GM23338 (cell line): ENCODE results near the gene ARMH1. TPM values are rescaled to one million over a fixed set of nuclear protein-coding genes. Genes with fewer than 3 reads are reported as not detected.

Experiments used
- NANOG ChIP-seq: IDR thresholded peaks from 2 replicates; pipeline ENCODE4 v1.6.1; 2016; ENCODE audit warnings: antibody characterized with exemption, borderline replicate concordance
- POLR2AphosphoS5 ChIP-seq: IDR thresholded peaks from 2 replicates; pipeline ENCODE4 v1.6.1; 2016; ENCODE audit warnings: antibody characterized with exemption, low read depth
- STAT1 ChIP-seq: IDR thresholded peaks from one replicate; pipeline ENCODE4 v1.6.1; 2016; ENCODE audit warnings: antibody characterized with exemption; ENCODE audit not compliant: unreplicated experiment
- ZNF114 ChIP-seq: fragments of 250-450 bp; sonication (Bioruptor Pico); IDR thresholded peaks from 2 replicates; pipeline ENCODE4 v1.5.0; 2020; ENCODE audit warnings: mild to moderate bottlenecking, moderate library complexity
- ZNF462 ChIP-seq: fragments of 250-450 bp; sonication (Bioruptor Pico); IDR thresholded peaks from 2 replicates; pipeline ENCODE4 v1.5.0; 2020; ENCODE audit warnings: mild to moderate bottlenecking, moderate library complexity
- polyA plus RNA-seq: library from polyadenylated mRNA; unstranded; fragments of >200 nt; fragmentation: Nextera tagmentation; extraction: Ambion mirVana; gene quantifications from 2 replicates; pipeline ENCODE4 v1.2.1, GENCODE V29; 2016
- total RNA-seq: library from RNA; depleted of rRNA; stranded (reverse); fragments of >200 nt; shearing (Covaris generic); gene quantifications from 2 replicates; pipeline ENCODE4 v1.2.3, GENCODE V29; 2014
- TF ChIP-seq, protein P1 (sequence below): IDR thresholded peaks from one replicate; pipeline ENCODE4 v1.6.1; 2018; ENCODE audit warnings: antibody characterized with exemption; ENCODE audit not compliant: unreplicated experiment

Gene ARMH1
- total and polyA plus RNA-seq, 2 experiments from 2014 or later, result 0.31 TPM; not detected in 1

DNA sequence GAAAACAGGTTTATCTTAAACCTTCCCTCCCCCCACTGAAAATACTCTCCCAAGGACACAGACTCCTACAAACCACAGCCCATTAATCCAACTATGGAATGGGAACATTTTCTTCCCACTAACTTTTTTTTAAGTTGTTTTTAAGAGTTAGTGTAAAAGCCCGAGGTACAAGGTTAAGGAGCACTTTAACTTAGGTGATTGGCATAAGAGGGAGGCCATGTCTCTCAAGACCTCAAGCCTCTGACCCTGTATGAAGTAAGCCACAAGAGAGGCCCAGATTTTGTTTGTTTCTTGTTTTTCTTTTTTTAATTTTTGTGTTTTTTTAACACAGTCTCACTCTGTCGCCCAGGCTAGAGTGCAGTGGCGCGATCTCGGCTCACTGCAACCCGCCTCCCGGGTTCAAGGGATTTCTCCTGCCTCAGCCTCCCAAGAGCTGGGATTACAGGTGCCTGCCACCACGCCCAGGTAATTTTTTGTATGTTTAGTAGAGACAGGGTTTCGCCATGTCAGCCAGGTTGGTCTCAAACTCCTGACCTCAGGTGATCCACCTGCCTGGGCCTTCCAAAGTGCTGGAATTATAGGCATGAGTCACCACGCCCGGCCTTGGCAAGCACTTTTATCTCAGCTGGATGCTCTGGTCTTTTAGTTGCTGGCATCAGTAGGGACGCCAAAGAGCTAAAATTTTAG, 14.4 kb downstream of the ARMH1 start (continued):
- TF ChIP-seq, protein P1, sequence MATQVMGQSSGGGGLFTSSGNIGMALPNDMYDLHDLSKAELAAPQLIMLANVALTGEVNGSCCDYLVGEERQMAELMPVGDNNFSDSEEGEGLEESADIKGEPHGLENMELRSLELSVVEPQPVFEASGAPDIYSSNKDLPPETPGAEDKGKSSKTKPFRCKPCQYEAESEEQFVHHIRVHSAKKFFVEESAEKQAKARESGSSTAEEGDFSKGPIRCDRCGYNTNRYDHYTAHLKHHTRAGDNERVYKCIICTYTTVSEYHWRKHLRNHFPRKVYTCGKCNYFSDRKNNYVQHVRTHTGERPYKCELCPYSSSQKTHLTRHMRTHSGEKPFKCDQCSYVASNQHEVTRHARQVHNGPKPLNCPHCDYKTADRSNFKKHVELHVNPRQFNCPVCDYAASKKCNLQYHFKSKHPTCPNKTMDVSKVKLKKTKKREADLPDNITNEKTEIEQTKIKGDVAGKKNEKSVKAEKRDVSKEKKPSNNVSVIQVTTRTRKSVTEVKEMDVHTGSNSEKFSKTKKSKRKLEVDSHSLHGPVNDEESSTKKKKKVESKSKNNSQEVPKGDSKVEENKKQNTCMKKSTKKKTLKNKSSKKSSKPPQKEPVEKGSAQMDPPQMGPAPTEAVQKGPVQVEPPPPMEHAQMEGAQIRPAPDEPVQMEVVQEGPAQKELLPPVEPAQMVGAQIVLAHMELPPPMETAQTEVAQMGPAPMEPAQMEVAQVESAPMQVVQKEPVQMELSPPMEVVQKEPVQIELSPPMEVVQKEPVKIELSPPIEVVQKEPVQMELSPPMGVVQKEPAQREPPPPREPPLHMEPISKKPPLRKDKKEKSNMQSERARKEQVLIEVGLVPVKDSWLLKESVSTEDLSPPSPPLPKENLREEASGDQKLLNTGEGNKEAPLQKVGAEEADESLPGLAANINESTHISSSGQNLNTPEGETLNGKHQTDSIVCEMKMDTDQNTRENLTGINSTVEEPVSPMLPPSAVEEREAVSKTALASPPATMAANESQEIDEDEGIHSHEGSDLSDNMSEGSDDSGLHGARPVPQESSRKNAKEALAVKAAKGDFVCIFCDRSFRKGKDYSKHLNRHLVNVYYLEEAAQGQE, result no peak
- TF ChIP-seq NANOG (no peak), STAT1 (no peak), POLR2AphosphoS5 (no peak), ZNF114 (CRISPR knock-in tag) (no peak), ZNF462 (CRISPR knock-in tag) (no peak)
